ENCODE measurements around the gene GUCA2B.

DNA sequence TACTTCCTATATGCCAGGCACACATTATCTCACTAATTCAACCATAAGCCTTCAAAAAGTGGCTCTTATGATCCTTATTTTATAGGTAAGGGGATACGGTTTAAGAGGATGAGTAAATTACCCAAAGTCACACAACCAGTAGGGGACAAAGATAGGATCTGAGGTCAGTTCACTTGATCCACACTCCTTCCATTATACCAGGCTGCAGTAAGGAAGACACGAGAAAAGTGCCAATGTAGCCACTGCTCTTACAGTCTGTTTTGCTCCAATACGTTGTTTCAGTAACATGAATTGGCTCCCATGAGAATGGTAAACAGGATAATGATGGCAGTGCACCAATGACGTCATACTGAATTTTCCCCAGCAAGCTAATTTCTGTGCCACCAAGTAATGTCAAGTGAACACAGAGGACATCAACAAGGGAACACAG, 26.7 kb downstream of the GUCA2B start:
- no peak for TF ChIP-seq POLR2AphosphoS5 (IDR thresholded peaks at IDR 0.05)
- no peak for TF ChIP-seq CTCF (IDR thresholded peaks at IDR 0.05)

Measured in prostate gland (tissue), 2 donors.